Measurements from ENCODE around the gene MYO5B.

DNA sequence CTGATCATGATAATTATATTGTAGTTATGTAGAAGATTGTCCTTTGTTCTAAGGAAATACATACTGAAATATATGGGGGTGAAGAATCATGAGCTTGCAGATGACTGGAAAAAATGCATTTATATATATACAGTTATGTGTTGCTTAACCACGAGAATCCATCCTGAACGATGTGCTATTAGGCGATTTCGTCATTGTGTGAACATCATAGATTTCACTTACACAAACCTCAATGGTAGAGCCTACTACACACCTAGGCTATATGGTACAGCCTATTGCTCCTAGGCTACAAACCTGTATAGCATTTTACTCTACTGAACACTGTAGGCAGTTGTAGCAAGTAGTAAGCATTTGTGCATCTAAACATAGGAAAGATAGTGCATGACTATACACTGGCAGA is 379.0 kb downstream of the MYO5B start:
- no peak for TF ChIP-seq EZH2 (optimal IDR thresholded peaks at IDR 0.05; ENCODE audit: low read depth, low read length)
- TF ChIP-seq, protein P1, sequence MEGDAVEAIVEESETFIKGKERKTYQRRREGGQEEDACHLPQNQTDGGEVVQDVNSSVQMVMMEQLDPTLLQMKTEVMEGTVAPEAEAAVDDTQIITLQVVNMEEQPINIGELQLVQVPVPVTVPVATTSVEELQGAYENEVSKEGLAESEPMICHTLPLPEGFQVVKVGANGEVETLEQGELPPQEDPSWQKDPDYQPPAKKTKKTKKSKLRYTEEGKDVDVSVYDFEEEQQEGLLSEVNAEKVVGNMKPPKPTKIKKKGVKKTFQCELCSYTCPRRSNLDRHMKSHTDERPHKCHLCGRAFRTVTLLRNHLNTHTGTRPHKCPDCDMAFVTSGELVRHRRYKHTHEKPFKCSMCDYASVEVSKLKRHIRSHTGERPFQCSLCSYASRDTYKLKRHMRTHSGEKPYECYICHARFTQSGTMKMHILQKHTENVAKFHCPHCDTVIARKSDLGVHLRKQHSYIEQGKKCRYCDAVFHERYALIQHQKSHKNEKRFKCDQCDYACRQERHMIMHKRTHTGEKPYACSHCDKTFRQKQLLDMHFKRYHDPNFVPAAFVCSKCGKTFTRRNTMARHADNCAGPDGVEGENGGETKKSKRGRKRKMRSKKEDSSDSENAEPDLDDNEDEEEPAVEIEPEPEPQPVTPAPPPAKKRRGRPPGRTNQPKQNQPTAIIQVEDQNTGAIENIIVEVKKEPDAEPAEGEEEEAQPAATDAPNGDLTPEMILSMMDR (IDR thresholded peaks at IDR 0.05; ENCODE audit: low read length): no peak
